Raji (cell line): Measurements from ENCODE around the gene PNLIPRP2.

Source experiments
- POLR2A ChIP-seq: IDR thresholded peaks from 2 replicates; pipeline ENCODE4 v1.6.1; 2011; ENCODE audit warnings: low read depth, low read length, control low read depth; ENCODE audit not compliant: insufficient read depth

Gene PNLIPRP2

GRCh38 chr10:116608686-116609594, 11.8 kb upstream of the PNLIPRP2 start:
- no peak for TF ChIP-seq POLR2A

DNA sequence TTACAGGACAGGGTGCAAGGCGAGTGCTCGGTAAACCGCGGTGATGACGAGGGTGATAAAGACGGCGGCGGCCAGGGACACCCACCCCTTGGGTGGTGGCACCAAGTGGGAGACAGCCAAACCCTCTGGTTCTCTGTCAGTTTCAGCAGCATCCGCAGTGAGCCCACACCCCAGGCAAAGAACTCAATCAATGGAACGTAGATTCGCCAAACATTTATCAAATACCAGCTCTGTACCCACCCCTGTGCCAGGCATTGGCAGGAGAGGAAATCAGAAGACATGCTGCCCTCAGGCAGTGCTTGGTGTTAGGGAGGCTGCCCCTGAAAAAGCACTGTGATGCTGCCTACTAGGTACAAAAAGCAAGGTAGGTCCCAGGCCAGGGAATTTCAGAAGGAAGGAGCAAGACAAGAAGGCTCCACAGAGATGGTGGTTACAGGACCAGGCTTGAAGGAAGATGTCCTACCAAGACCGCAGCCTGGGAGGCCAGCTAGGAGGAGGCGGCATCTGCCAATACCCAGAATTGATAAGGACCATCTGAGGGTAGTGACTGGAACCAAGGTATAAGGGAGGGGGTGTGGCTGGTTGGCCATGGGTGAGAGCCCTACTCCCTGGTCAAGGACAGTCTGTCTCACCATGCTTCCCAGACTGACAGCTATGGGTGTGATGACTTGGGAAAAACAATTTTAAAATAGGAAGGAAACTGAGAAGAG, 10.2 kb upstream of the PNLIPRP2 start:
- TF ChIP-seq POLR2A: no peak

DNA sequence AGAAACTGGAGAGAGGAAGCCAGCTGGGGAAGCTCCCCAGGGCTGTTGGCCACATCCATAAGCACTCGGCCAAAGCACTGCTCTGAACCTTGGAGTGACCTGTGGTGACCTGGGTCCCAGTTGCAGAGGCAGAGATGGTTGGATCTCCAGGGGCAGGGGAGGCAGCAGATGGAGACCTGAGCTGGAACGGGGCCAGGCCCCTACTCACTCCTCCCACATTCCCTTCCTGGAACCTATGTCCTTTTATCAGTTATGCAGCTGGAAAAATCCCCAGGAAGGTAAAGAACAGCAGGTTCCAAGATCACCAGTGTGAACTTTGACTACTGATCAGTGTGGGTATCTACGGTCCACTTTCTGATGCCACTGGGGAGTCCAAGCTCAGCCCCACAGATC, 9.6 kb upstream of the PNLIPRP2 start:
- TF ChIP-seq POLR2A: no peak

DNA sequence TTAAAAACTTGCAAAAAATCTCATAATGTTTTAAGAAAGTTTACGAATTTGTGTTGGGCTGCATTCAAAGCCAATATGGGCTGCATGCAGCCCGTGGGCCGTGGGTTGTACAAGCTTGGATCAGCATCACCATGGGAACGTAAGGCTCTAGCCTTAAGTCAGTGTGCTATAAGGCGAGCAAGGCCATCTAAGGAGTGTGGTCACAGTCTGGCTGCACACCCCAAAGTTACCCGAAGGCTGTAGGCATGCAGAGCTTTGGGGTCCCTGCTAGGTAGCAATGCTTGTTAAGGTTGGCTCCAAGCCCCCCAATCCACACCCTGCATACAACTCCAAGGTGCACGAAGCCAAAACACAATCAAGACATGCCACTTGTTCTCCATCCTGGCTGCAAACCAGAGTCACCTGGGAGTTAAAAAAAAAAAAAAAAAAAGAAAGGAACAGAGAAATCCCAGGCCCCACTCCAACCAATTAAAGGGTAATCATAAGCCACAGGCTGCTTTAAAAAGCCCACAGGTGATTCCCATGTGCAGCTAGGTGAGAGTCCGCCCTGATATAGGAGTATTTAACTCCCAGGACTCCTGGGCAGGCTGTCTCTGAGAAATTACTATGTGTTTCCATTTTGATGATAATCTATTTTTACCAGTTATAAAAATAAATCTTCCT, 8.5 kb upstream of the PNLIPRP2 start:
- TF ChIP-seq POLR2A: no peak

- TF ChIP-seq POLR2A: no peak
These were observed 7.3 kb upstream of the PNLIPRP2 start for GRCh38 chr10:116613471-116613870.

DNA sequence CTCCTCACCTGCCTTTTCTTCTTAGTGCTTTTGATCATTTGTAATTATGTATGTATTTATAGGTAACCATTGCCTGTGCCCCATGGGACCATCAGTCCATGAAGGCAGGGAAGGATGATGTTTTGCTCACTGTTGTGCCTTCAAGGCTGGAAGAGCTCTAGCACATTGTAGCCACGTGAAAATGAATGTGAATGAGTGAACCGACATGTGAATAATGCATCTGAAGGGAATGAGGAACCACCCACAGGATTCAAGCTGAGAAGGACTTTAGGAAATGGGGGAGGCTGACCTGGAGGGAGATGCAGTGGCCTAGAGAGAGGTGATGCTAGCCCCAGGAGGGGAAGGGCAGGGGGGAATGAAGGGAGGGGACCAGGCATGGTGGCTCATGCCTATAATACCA, 6.0 kb upstream of the PNLIPRP2 start:
- no peak for TF ChIP-seq POLR2A

DNA sequence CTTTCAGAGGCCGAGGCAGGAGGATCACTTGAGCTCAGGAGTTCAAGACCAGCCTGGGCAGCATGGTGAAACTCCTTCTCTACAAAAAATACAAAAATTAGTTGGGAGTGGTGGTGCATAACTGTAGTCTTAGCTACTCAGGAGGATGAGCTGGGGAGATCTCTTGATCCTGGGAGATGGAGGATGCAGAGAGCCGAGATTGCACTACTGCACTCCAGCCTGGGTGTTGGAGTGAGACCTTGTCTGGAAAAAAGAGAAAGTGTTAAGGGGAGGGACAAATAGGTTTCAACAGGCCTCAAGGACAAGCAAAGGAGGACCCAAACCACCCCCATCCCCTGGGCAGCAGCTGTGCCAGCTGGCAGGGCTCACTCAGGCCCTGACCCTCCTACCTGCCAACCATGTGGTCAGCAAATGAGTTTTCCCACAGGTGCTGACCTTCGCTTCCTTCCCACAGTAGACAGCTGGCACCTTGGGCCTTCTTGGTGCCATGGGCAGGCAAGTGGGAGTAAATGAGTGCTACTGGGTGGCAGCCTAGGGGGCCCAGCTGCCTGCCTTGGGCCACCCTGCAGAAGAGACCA, 5.5 kb upstream of the PNLIPRP2 start:
- no peak for TF ChIP-seq POLR2A

DNA sequence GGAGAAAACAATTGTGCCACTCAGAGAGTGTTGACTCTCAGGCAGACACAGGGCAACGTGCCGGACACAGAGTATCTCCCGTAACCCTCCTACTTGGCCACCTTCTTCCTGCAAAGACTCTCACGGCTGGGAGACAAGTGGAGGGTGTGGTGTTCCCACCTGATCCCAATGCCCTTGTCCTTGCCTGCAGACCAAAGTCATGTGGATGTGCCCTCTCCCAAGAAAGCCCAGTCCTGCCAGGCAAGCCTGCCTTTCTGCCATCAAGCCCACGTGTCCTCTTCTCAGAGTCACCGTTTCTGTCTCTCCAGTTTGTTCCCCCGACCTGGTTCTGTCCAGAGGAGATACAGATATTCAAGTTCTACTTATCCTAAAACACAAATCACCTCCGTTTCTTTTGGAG, 723 bp downstream of the PNLIPRP2 start:
- TF ChIP-seq POLR2A: no peak

DNA sequence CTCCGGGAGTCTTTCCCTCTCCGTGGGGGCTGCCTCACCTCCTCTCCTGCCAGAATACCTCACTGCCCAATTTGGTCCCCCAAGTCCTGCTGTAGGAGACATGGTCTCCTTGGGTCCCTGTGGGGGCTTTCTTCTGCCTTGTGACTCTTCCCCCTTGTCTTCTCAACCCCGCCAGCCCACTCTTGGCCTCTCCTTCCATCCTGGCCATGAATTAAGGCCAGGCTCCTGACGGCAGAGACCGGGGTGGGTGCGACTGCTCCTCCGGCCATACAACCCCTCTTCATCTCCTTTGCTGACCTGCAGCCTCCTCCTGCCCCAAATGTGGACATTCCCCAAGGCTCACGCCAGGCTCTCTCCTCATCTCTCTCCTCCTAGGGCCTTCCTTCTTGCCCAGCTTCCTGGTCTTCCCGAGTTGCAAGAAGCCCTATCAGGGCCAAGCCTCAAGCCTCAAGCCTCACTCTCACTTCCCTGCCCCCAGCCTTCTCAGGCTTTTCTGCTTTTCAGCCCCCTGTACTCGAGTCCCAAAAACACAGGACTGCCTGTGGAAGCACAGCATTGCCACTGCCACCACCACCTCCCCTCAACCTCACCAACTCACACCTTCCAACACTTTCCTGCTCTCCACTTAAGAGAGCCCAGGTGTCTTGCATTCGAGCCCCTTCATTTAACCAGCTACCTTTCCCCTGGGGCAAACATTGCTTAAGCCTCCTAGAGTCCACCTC, 1.3 kb downstream of the PNLIPRP2 start:
- TF ChIP-seq POLR2A: no peak

GRCh38 chr10:116625845-116626244, 5.1 kb downstream of the PNLIPRP2 start:
- no peak for TF ChIP-seq POLR2A

GRCh38 chr10:116626815-116627214, 6.1 kb downstream of the PNLIPRP2 start:
- TF ChIP-seq POLR2A: no peak

GRCh38 chr10:116627386-116627933, 6.7 kb downstream of the PNLIPRP2 start:
- TF ChIP-seq POLR2A: no peak

DNA sequence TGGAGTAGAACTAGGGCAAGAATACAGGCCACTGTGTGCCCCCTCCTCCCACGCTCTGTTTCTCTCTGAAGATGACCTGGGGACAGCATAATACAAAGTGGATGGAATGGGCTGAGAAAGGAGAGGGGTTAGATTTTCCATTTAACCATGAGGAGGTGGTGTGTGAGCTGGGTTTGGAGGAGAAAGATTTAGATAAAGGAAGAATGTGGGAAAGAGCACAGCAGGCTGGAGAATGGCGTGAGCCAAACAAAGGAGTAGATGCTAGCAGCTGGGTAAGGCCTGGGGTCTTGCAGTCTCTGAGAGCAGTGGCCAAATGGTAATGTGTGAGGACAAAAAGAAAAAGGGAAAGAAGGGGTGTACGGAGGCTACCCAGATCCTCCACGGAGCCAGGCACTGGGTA, 8.6 kb downstream of the PNLIPRP2 start:
- TF ChIP-seq POLR2A: no peak

GRCh38 chr10:116630020-116630419, 9.3 kb downstream of the PNLIPRP2 start:
- TF ChIP-seq POLR2A: no peak

GRCh38 chr10:116631871-116632295, 11.1 kb downstream of the PNLIPRP2 start:
- TF ChIP-seq POLR2A: no peak

- no peak for TF ChIP-seq POLR2A
These were observed 12.0 kb downstream of the PNLIPRP2 start for GRCh38 chr10:116632596-116633215.
